ENCODE measurements around the gene GRIN3A.
"Not testable (repeated sequence)": the region's sequence is repeated elsewhere in the genome, so short reads cannot be mapped to it uniquely, and the experiment has no call there.

Gene GRIN3A

GRCh38 chr9:101738566-101739183 is at the start of gene GRIN3A:
TSS of gene GRIN3A (minus strand) at chr9:101738647. CDS start at chr9:101737979, 668 bp downstream.
- DNase-seq (ENCODE audit: low read depth in 2 of 2) = no peak

- DNase-seq (ENCODE audit: low read depth in 2 of 2) = no peak
Observed at GRCh38 chr9:101787891-101788290, 49.4 kb upstream of the GRIN3A start.

- DNase-seq (ENCODE audit: low read depth in 2 of 2) = no peak
Observed at GRCh38 chr9:101778332-101778731, 39.9 kb upstream of the GRIN3A start.

GRCh38 chr9:101764472-101764871 is 26.0 kb upstream of the GRIN3A start:
- no peak for DNase-seq (ENCODE audit: low read depth in 2 of 2)

- no peak for DNase-seq (ENCODE audit: low read depth in 2 of 2)
Observed at GRCh38 chr9:101758304-101758930, 20.0 kb upstream of the GRIN3A start.

- DNase-seq (ENCODE audit: low read depth in 2 of 2) = no peak
Observed at GRCh38 chr9:101753716-101754115, 15.3 kb upstream of the GRIN3A start.

- DNase-seq (ENCODE audit: low read depth in 2 of 2) = no peak
Observed at GRCh38 chr9:101751895-101752294, 13.4 kb upstream of the GRIN3A start.

- DNase-seq (ENCODE audit: low read depth in 2 of 2) = no peak
Observed at GRCh38 chr9:101739311-101739710, 864 bp upstream of the GRIN3A start.

GRCh38 chr9:101737705-101738565 is 512 bp downstream of the GRIN3A start:
- no peak for DNase-seq (ENCODE audit: low read depth in 2 of 2)

- no peak for DNase-seq (ENCODE audit: low read depth in 2 of 2)
Observed at GRCh38 chr9:101737165-101737704, 1.2 kb downstream of the GRIN3A start.

GRCh38 chr9:101736717-101737116 is 1.7 kb downstream of the GRIN3A start:
- DNase-seq (ENCODE audit: low read depth in 2 of 2) = no peak

- DNase-seq (ENCODE audit: low read depth in 2 of 2) = no peak
Observed at GRCh38 chr9:101731429-101731828, 7.0 kb downstream of the GRIN3A start.

GRCh38 chr9:101727612-101728524 is 10.6 kb downstream of the GRIN3A start:
- DNase-seq (ENCODE audit: low read depth in 2 of 2) = no peak

- not testable (repeated sequence) for DNase-seq (ENCODE audit: low read depth in 2 of 2)
Observed at GRCh38 chr9:101724271-101724670, 14.2 kb downstream of the GRIN3A start.

GRCh38 chr9:101718192-101718591 is 20.3 kb downstream of the GRIN3A start:
- no peak for DNase-seq (ENCODE audit: low read depth in 2 of 2)

GRCh38 chr9:101716629-101717028 is 21.8 kb downstream of the GRIN3A start:
- DNase-seq (ENCODE audit: low read depth in 2 of 2) = no peak

- no peak for DNase-seq (ENCODE audit: low read depth in 2 of 2)
Observed at GRCh38 chr9:101711330-101711941, 27.0 kb downstream of the GRIN3A start.

- no peak for DNase-seq (ENCODE audit: low read depth in 2 of 2)
Observed at GRCh38 chr9:101708855-101709254, 29.6 kb downstream of the GRIN3A start.

- no peak for DNase-seq (ENCODE audit: low read depth in 2 of 2)
Observed at GRCh38 chr9:101707721-101708120, 30.7 kb downstream of the GRIN3A start.

GRCh38 chr9:101706997-101707396 is 31.4 kb downstream of the GRIN3A start:
- no peak for DNase-seq (ENCODE audit: low read depth in 2 of 2)

- no peak for DNase-seq (ENCODE audit: low read depth in 2 of 2)
Observed at GRCh38 chr9:101706261-101706798, 32.1 kb downstream of the GRIN3A start.
